ENCODE data around the gene ELAVL4. TPM values are rescaled to one million over a fixed set of nuclear protein-coding genes. Genes with fewer than 3 reads are reported as not detected.

Gene ELAVL4
- polyA plus RNA-seq, 3 donors, result not detected

DNA sequence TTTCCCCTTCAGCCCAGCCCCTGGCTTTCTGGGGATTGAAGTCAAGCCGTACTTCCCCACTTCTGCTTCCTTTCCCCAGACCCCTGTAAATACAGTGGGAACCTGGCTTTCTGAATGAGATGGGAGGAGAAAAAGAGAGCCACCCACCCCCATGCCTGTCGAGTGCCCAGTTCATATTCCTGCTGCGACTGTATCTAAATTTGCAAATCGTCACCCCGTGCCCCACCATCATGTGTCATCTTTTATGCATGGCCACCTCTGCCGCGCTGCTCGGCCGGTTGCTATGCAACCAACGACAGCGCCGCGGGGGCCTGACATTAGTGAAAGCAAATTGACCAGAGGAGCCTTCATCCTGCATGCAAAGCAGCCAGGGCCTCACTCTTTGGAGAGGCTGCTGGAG, 143.0 kb downstream of the ELAVL4 start:
- TF ChIP-seq, protein P1, sequence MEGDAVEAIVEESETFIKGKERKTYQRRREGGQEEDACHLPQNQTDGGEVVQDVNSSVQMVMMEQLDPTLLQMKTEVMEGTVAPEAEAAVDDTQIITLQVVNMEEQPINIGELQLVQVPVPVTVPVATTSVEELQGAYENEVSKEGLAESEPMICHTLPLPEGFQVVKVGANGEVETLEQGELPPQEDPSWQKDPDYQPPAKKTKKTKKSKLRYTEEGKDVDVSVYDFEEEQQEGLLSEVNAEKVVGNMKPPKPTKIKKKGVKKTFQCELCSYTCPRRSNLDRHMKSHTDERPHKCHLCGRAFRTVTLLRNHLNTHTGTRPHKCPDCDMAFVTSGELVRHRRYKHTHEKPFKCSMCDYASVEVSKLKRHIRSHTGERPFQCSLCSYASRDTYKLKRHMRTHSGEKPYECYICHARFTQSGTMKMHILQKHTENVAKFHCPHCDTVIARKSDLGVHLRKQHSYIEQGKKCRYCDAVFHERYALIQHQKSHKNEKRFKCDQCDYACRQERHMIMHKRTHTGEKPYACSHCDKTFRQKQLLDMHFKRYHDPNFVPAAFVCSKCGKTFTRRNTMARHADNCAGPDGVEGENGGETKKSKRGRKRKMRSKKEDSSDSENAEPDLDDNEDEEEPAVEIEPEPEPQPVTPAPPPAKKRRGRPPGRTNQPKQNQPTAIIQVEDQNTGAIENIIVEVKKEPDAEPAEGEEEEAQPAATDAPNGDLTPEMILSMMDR (IDR thresholded peaks at IDR 0.05), result no peak
- Histone ChIP-seq H3K27ac (ENCODE audit: low read depth in 1 of 2, low read length in 2 of 2) (no peak overlapping the region), H3K36me3 (replicated peaks in 1 of 2; ENCODE audit: control insufficient read depth in 1 of 2, insufficient read depth in 2 of 2, low read length in 2 of 2) (no peaks in the 10 kb centered on the region), H3K9me3 (replicated peaks in 1 of 2; ENCODE audit: control insufficient read depth in 1 of 2, insufficient read depth in 1 of 2, low read length in 2 of 2) (no peaks in the 10 kb centered on the region), H3K4me2 (replicated peaks; ENCODE audit: extremely low read depth, low read length, poor library complexity, severe bottlenecking) (peak overlapping the region; percentile 21), H3K9ac (ENCODE audit: insufficient read depth, low read length, poor library complexity, severe bottlenecking) (no peak overlapping the region), H3K4me3 (replicated peaks in 1 of 3; ENCODE audit: low read depth in 2 of 3, low read length in 3 of 3) (peak overlapping the region in 1 of 3 experiments; percentile 29), H3K4me1 (ENCODE audit: control insufficient read depth in 1 of 2, insufficient read depth in 2 of 2, low read length in 2 of 2) (peaks cover 5 to 6% of the 10 kb centered on the region in 2 donors), H3K27me3 (ENCODE audit: control insufficient read depth in 2 of 2, insufficient read depth in 2 of 2, low read length in 2 of 2) (no peaks in the 10 kb centered on the region), H4K20me1 (ENCODE audit: insufficient read depth, low read length) (no peaks in the 10 kb centered on the region), H2AFZ (ENCODE audit: insufficient read depth, low read depth, low read length, poor library complexity, severe bottlenecking) (no peak overlapping the region), H3K79me2 (ENCODE audit: insufficient read depth, low read length) (no peaks in the 10 kb centered on the region)
- H3K9me3 Mint-ChIP-seq, result no peaks in the 10 kb centered on the region
- peak overlapping the region in 1 of 7 donors; percentile 65 for H3K27ac Mint-ChIP-seq
- H3K4me1 Mint-ChIP-seq, result peaks cover 6% of the 10 kb centered on the region
- no peaks in the 10 kb centered on the region for H3K36me3 Mint-ChIP-seq
- peak in 1 of 3 donors; percentile 19 for DNase-seq
- intact Hi-C loops (cut with micrococcal nuclease), result no loop called here
- peaks cover 0 to 4% (median 2%) of the 10 kb centered on the region in 3 donors for H3K27me3 Mint-ChIP-seq (ENCODE audit: low read depth in 3 of 3)
- WGBS (ENCODE audit: insufficient coverage), result 5% methylated on average over 10 of the region's 13 CpGs
- H3K4me3 Mint-ChIP-seq, result peak overlapping the region; percentile 62 to 88

DNA sequence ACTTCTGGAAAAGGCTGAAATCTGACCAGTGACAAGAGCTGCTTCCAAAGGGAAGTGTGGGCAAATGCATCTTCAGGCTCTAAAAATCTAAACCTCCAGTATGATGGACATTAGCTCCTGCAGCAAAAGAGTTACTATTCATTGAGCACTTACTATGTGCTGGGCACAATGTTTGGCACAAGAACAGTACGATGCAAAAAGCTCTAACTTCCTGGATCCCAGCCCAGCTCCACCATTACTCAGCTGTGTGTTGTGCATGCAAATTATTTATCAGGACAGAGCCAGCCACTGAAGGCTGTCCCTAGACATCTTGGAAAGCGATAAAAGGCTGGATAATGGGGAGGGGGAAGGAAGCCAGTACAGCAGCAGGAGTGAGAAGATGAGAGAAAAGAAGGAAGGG, 143.5 kb downstream of the ELAVL4 start:
- H3K4me3 ChIP-seq (replicated peaks in 1 of 3; ENCODE audit: low read depth in 2 of 3, low read length in 3 of 3), result no peak overlapping the region

More for the DNA sequence above, 143.5 kb downstream of the ELAVL4 start:
- TF ChIP-seq, protein P1 (IDR thresholded peaks at IDR 0.05), result no peak
- intact Hi-C loops (cut with micrococcal nuclease), result no loop called here
- Histone ChIP-seq H3K27ac (ENCODE audit: low read depth in 1 of 2, low read length in 2 of 2) (no peak overlapping the region), H3K9ac (ENCODE audit: insufficient read depth, low read length, poor library complexity, severe bottlenecking) (no peak overlapping the region), H3K4me1 (ENCODE audit: control insufficient read depth in 1 of 2, insufficient read depth in 2 of 2, low read length in 2 of 2) (peaks cover 5 to 6% of the 10 kb centered on the region in 2 donors), H3K79me2 (ENCODE audit: insufficient read depth, low read length) (no peaks in the 10 kb centered on the region), H3K9me3 (replicated peaks in 1 of 2; ENCODE audit: control insufficient read depth in 1 of 2, insufficient read depth in 1 of 2, low read length in 2 of 2) (no peaks in the 10 kb centered on the region), H3K27me3 (ENCODE audit: control insufficient read depth in 2 of 2, insufficient read depth in 2 of 2, low read length in 2 of 2) (no peaks in the 10 kb centered on the region), H4K20me1 (ENCODE audit: insufficient read depth, low read length) (no peaks in the 10 kb centered on the region), H2AFZ (ENCODE audit: insufficient read depth, low read depth, low read length, poor library complexity, severe bottlenecking) (no peak overlapping the region), H3K4me2 (replicated peaks; ENCODE audit: extremely low read depth, low read length, poor library complexity, severe bottlenecking) (peak overlapping the region; percentile 21), H3K36me3 (replicated peaks in 1 of 2; ENCODE audit: control insufficient read depth in 1 of 2, insufficient read depth in 2 of 2, low read length in 2 of 2) (no peaks in the 10 kb centered on the region)
- H3K9me3 Mint-ChIP-seq, result no peaks in the 10 kb centered on the region
- no peak overlapping the region for H3K4me3 Mint-ChIP-seq
- H3K4me1 Mint-ChIP-seq, result peaks cover 6% of the 10 kb centered on the region
- WGBS (ENCODE audit: insufficient coverage), result 100% methylated on average over 2 of the region's 2 CpGs
- H3K27ac Mint-ChIP-seq, result no peak overlapping the region
- no peak for DNase-seq
- peaks cover 0 to 6% (median 2%) of the 10 kb centered on the region in 3 donors for H3K27me3 Mint-ChIP-seq (ENCODE audit: low read depth in 3 of 3)
- no peaks in the 10 kb centered on the region for H3K36me3 Mint-ChIP-seq

Other genes with a start within 250 kb of the ELAVL4 start
- gene AGBL4, start 85.0 kb upstream of the ELAVL4 start, polyA plus RNA-seq, result under 1 TPM in 1 of 3 donors, not detected in 2; 0.05 TPM

All from CD14-positive monocyte (primary cell).